ENCODE measurements around the gene ANK3.

DNA sequence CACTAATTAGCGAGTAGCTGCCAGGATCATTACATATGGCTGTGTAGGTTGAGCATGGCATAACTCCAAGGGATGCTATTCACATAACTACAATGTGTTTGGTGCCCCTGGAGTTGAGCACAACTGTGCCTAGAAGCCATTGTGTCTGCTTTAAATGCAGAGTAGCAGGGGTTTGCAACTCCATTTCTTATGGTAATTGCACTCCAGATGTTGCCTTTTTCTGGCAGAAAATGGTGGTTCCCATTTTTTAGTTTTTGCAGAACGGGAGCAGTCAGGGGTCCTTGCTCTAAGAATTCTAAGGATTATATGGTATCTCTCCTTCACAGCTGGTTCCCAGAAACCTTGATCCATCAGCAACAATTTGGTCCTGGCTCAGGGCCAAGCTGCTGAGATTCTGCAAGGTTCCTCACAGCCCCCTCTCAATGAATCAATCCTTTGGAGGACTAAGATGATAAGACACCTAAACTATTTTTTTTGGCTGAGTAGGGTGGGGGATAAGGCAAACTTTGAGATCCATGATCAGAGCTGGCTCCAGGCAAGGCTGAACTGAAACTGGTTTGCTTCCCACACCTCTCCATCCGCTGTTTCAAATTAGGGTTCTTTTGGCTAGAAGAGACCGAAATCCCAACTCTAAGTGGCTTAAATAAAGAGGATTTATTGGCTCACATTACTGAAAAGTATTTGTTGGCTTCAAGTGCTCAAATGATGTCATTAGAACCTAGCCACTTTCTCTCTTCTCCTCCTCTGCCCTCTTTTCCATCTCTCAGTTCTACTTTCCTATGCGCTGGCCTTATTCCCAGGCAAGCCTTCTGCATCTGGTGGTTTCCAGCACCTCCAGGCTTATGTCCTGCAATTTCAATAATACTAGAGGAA lies 385.8 kb downstream of the ANK3 start:
- TF ChIP-seq, protein P1, sequence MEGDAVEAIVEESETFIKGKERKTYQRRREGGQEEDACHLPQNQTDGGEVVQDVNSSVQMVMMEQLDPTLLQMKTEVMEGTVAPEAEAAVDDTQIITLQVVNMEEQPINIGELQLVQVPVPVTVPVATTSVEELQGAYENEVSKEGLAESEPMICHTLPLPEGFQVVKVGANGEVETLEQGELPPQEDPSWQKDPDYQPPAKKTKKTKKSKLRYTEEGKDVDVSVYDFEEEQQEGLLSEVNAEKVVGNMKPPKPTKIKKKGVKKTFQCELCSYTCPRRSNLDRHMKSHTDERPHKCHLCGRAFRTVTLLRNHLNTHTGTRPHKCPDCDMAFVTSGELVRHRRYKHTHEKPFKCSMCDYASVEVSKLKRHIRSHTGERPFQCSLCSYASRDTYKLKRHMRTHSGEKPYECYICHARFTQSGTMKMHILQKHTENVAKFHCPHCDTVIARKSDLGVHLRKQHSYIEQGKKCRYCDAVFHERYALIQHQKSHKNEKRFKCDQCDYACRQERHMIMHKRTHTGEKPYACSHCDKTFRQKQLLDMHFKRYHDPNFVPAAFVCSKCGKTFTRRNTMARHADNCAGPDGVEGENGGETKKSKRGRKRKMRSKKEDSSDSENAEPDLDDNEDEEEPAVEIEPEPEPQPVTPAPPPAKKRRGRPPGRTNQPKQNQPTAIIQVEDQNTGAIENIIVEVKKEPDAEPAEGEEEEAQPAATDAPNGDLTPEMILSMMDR (IDR thresholded peaks at IDR 0.05) = no peak
- TF ChIP-seq POLR2A (IDR thresholded peaks at IDR 0.05) = no peak
